Astrocyte (in vitro differentiated cells and primary cell): ENCODE data around the gene GPR162. TPM values are rescaled to one million over a fixed set of nuclear protein-coding genes. Genes with fewer than 3 reads are reported as not detected.

Experiments
- DNase-seq: peaks from one replicate; pipeline ENCODE4 v3.0.0-alpha.2; 2010; ENCODE audit warnings: low read depth
- FAIRE-seq: peaks from 2 replicates; lab custom pipeline; 2011; peaks lifted over from hg19 to GRCh38; lab: Jason Lieb, UNC
- H2AFZ ChIP-seq: 2 replicates; pipeline ENCODE4 v1.6.0; 2012; ENCODE audit warnings: low read depth, low read length, inconsistent platforms
- H3K27ac ChIP-seq: 2 replicates; pipeline ENCODE4 v1.5.1; 2011; ENCODE audit warnings: low read depth, low read length, inconsistent platforms
- H3K27me3 ChIP-seq: 2 replicates; pipeline ENCODE4 v1.6.0; 2011; ENCODE audit warnings: low read length, inconsistent platforms; ENCODE audit not compliant: insufficient read depth
- H3K36me3 ChIP-seq: 2 replicates; pipeline ENCODE4 v1.5.1; 2011; ENCODE audit warnings: low read length, inconsistent platforms; ENCODE audit not compliant: insufficient read depth
- H3K4me1 ChIP-seq: 2 replicates; pipeline ENCODE4 v1.5.1; 2011; ENCODE audit warnings: low read length, inconsistent platforms; ENCODE audit not compliant: insufficient read depth
- H3K4me2 ChIP-seq: 2 replicates; pipeline ENCODE4 v1.6.0; 2012; ENCODE audit warnings: low read length, inconsistent platforms
- H3K4me3 ChIP-seq: 2 replicates; pipeline ENCODE4 v1.5.1; 2011; ENCODE audit warnings: low read depth, mild to moderate bottlenecking, low read length, inconsistent platforms; ENCODE audit not compliant: insufficient read depth
- H3K79me2 ChIP-seq: 2 replicates; pipeline ENCODE4 v1.6.0; 2012; ENCODE audit warnings: mild to moderate bottlenecking, low read length, inconsistent platforms; ENCODE audit not compliant: insufficient read depth
- H3K9ac ChIP-seq: 2 replicates; pipeline ENCODE4 v1.6.0; 2012; ENCODE audit warnings: mild to moderate bottlenecking, low read length, inconsistent platforms
- H3K9me3 ChIP-seq: 2 replicates; pipeline ENCODE4 v1.5.1; 2012; ENCODE audit warnings: low read depth, mild to moderate bottlenecking, low read length, inconsistent platforms; ENCODE audit not compliant: insufficient read depth
- H4K20me1 ChIP-seq: 2 replicates; pipeline ENCODE4 v1.6.0; 2012; ENCODE audit warnings: low read length, inconsistent platforms; ENCODE audit not compliant: insufficient read depth
- H3K27ac Mint-ChIP-seq: one replicate; pipeline ENCODE4 v1.8.0; 2021; ENCODE audit warnings: mild to moderate bottlenecking, mixed read lengths; ENCODE audit not compliant: unreplicated experiment
- H3K27me3 Mint-ChIP-seq: one replicate; pipeline ENCODE4 v1.8.0; 2021; ENCODE audit warnings: low read depth, mixed read lengths; ENCODE audit not compliant: unreplicated experiment
- H3K36me3 Mint-ChIP-seq: one replicate; pipeline ENCODE4 v1.8.0; 2021; ENCODE audit warnings: low read depth, mixed read lengths; ENCODE audit not compliant: unreplicated experiment
- H3K4me1 Mint-ChIP-seq: one replicate; pipeline ENCODE4 v1.8.0; 2021; ENCODE audit warnings: low read depth, mixed read lengths; ENCODE audit not compliant: unreplicated experiment
- H3K4me3 Mint-ChIP-seq: one replicate; pipeline ENCODE4 v1.8.0; 2021; ENCODE audit warnings: mild to moderate bottlenecking, moderate library complexity, mixed read lengths; ENCODE audit not compliant: unreplicated experiment
- H3K9me3 Mint-ChIP-seq: one replicate; pipeline ENCODE4 v1.8.0; 2021; ENCODE audit warnings: mild to moderate bottlenecking, mixed read lengths; ENCODE audit not compliant: unreplicated experiment
- CTCF ChIP-seq: IDR thresholded peaks from 2 replicates; pipeline ENCODE4 v1.5.1; 2011; ENCODE audit warnings: low read depth, mild to moderate bottlenecking, inconsistent platforms, low read length, moderate library complexity; ENCODE audit not compliant: insufficient read depth
- EZH2 ChIP-seq: IDR thresholded peaks from 2 replicates; pipeline ENCODE4 v1.6.1; 2012; ENCODE audit warnings: mild to moderate bottlenecking, low read length, inconsistent platforms; ENCODE audit not compliant: insufficient read depth
- total RNA-seq: library from RNA; stranded (reverse); gene quantifications from 2 replicates; pipeline ENCODE4 v1.2.1, GENCODE V29; 2021

Gene GPR162
- total RNA-seq, 1 donor from 2014 or later = 6.2 TPM

DNA sequence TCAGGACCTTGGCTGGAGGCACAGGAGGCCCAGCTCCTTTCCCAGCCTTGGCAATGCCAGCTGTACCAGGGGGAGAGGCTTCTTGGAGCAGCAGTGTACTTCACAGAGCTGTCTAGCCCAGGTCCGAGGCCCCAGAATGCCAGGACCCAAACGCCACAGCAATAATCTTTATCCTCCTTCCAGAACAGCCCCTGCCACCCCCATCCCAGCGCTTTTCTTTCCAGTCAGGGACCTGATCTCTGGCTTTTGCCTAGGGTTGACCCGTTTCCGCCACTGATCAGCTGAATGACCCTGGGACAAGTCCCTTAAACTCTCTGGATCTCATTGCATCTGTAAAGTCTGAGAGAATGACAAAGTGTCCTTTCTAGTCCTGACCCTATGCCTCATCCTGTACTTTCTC is 44.2 kb upstream of the GPR162 start:
- Histone ChIP-seq H3K4me3 (no peak overlapping the region), H3K4me1 (peaks cover 6% of the 10 kb centered on the region), H4K20me1 (no peaks in the 10 kb centered on the region), H2AFZ (no peak overlapping the region), H3K27ac (no peak overlapping the region), H3K9me3 (no peaks in the 10 kb centered on the region), H3K4me2 (no peak overlapping the region), H3K36me3 (peaks cover 4% of the 10 kb centered on the region), H3K79me2 (no peaks in the 10 kb centered on the region), H3K27me3 (no peaks in the 10 kb centered on the region), H3K9ac (no peak overlapping the region)
- no peak overlapping the region for H3K4me3 Mint-ChIP-seq
- peaks cover 2% of the 10 kb centered on the region for H3K9me3 Mint-ChIP-seq
- H3K27me3 Mint-ChIP-seq = peaks cover 39% of the 10 kb centered on the region
- DNase-seq (no peak), FAIRE-seq (no peak)
- peaks cover 18% of the 10 kb centered on the region for H3K36me3 Mint-ChIP-seq
- no peak overlapping the region for H3K27ac Mint-ChIP-seq
- H3K4me1 Mint-ChIP-seq = peaks cover 9% of the 10 kb centered on the region
- TF ChIP-seq EZH2 = no peak
- no peak for TF ChIP-seq CTCF

- no peaks in the 10 kb centered on the region for H4K20me1 ChIP-seq
- Mint-ChIP-seq H3K9me3 (peaks cover 2% of the 10 kb centered on the region), H3K4me3 (peak overlapping the region; percentile 77), H3K27ac (no peak overlapping the region), H3K36me3 (peaks cover 18% of the 10 kb centered on the region), H3K27me3 (peaks cover 40% of the 10 kb centered on the region), H3K4me1 (peaks cover 9% of the 10 kb centered on the region)
- DNase-seq (no peak), FAIRE-seq (no peak)
- H3K4me2 ChIP-seq = peak overlapping the region; percentile 91
- no peak for TF ChIP-seq EZH2
- no peak for TF ChIP-seq CTCF
- no peaks in the 10 kb centered on the region for H3K79me2 ChIP-seq
- H3K9ac ChIP-seq = peak overlapping the region; percentile 61
- H3K27ac ChIP-seq = no peak overlapping the region
- peaks cover 6% of the 10 kb centered on the region for H3K4me1 ChIP-seq
- H3K27me3 ChIP-seq = no peaks in the 10 kb centered on the region
- peaks cover 4% of the 10 kb centered on the region for H3K36me3 ChIP-seq
- H3K9me3 ChIP-seq = no peaks in the 10 kb centered on the region
- H2AFZ ChIP-seq = peak overlapping the region; percentile 66
- peak overlapping the region; percentile 45 for H3K4me3 ChIP-seq
These were observed 43.4 kb upstream of the GPR162 start for GRCh38 chr12:6778217-6778573.
